Kasumi-1 (cell line): Measurements from ENCODE around the gene GBGT1.
"Not testable (repeated sequence)": the region's sequence is repeated elsewhere in the genome, so short reads cannot be mapped to it uniquely, and the experiment has no call there.

Experiments
- DNase-seq, 2 experiments: peaks; one replicate each; lab custom pipeline; 2025; lab: John Stamatoyannopoulos, UW

GBGT1 gene

GRCh38 chr9:133195029-133195428 is 31.3 kb upstream of the GBGT1 start:
- no peak for DNase-seq

- no peak for DNase-seq
Observed at GRCh38 chr9:133194597-133194996, 30.9 kb upstream of the GBGT1 start.

GRCh38 chr9:133191989-133192388 is 28.3 kb upstream of the GBGT1 start:
- no peak for DNase-seq

- DNase-seq, result no peak
Observed at GRCh38 chr9:133189826-133190225, 26.1 kb upstream of the GBGT1 start.

- DNase-seq, result no peak
Observed at GRCh38 chr9:133188843-133189180, 25.1 kb upstream of the GBGT1 start.

- DNase-seq, result peak; percentile 51 to 57
Observed at GRCh38 chr9:133188006-133188842, 24.5 kb upstream of the GBGT1 start.

- DNase-seq, result no peak
Observed at GRCh38 chr9:133187561-133188005, 23.9 kb upstream of the GBGT1 start.

GRCh38 chr9:133186736-133187135 is 23.0 kb upstream of the GBGT1 start:
- DNase-seq, result no peak

- peak; percentile 80 to 86 for DNase-seq
Observed at GRCh38 chr9:133184971-133185370, 21.3 kb upstream of the GBGT1 start.

GRCh38 chr9:133182151-133182550 is 18.4 kb upstream of the GBGT1 start:
- DNase-seq, result no peak

GRCh38 chr9:133181561-133181960 is 17.8 kb upstream of the GBGT1 start:
- DNase-seq, result no peak

GRCh38 chr9:133180953-133181352 is 17.2 kb upstream of the GBGT1 start:
- no peak for DNase-seq

GRCh38 chr9:133173056-133173455 is 9.3 kb upstream of the GBGT1 start:
- no peak for DNase-seq

GRCh38 chr9:133171161-133171961 is 7.6 kb upstream of the GBGT1 start:
- no peak for DNase-seq

- no peak for DNase-seq
Observed at GRCh38 chr9:133170716-133171115, 7.0 kb upstream of the GBGT1 start.

- DNase-seq, result not testable (repeated sequence)
Observed at GRCh38 chr9:133169687-133170086, 6.0 kb upstream of the GBGT1 start.

- no peak for DNase-seq
Observed at GRCh38 chr9:133169102-133169501, 5.4 kb upstream of the GBGT1 start.

- no peak for DNase-seq
Observed at GRCh38 chr9:133168432-133168831, 4.7 kb upstream of the GBGT1 start.

GRCh38 chr9:133167769-133168168 is 4.1 kb upstream of the GBGT1 start:
- DNase-seq, result no peak

- no peak for DNase-seq
Observed at GRCh38 chr9:133167096-133167730, 3.5 kb upstream of the GBGT1 start.

- DNase-seq, result no peak
Observed at GRCh38 chr9:133166392-133166791, 2.7 kb upstream of the GBGT1 start.

GRCh38 chr9:133165452-133165730 is 1.7 kb upstream of the GBGT1 start:
- no peak for DNase-seq

- DNase-seq, result no peak
Observed at GRCh38 chr9:133164191-133164590, 477 bp upstream of the GBGT1 start.
